NCI-H1092 (cell line): ENCODE measurements around the gene CYP27A1.

Source experiments
- DNase-seq: peaks from one replicate; lab custom pipeline; 2025; lab: John Stamatoyannopoulos, UW

Gene CYP27A1

GRCh38 chr2:218812096-218812815 is 30.3 kb downstream of the CYP27A1 start:
- no peak for DNase-seq

GRCh38 chr2:218812861-218813260 is 30.9 kb downstream of the CYP27A1 start:
- no peak for DNase-seq

- DNase-seq = no peak
These were observed 32.0 kb downstream of the CYP27A1 start for GRCh38 chr2:218813771-218814460.

- DNase-seq = no peak
These were observed 32.7 kb downstream of the CYP27A1 start for GRCh38 chr2:218814540-218815243.

GRCh38 chr2:218815244-218815637 is 33.3 kb downstream of the CYP27A1 start:
- DNase-seq = no peak

- no peak for DNase-seq
These were observed 33.7 kb downstream of the CYP27A1 start for GRCh38 chr2:218815649-218816048.

GRCh38 chr2:218816561-218817011 is 34.6 kb downstream of the CYP27A1 start:
- DNase-seq = no peak

- DNase-seq = no peak
These were observed 37.1 kb downstream of the CYP27A1 start for GRCh38 chr2:218819093-218819492.

- no peak for DNase-seq
These were observed 38.9 kb downstream of the CYP27A1 start for GRCh38 chr2:218820746-218821369.

- no peak for DNase-seq
These were observed 39.8 kb downstream of the CYP27A1 start for GRCh38 chr2:218821605-218822211.

GRCh38 chr2:218822622-218823021 is 40.7 kb downstream of the CYP27A1 start:
- DNase-seq = no peak

GRCh38 chr2:218823196-218823855 is 41.4 kb downstream of the CYP27A1 start:
- DNase-seq = no peak

GRCh38 chr2:218824004-218824403 is 42.1 kb downstream of the CYP27A1 start:
- no peak for DNase-seq

GRCh38 chr2:218826791-218827190 is 44.8 kb downstream of the CYP27A1 start:
- DNase-seq = no peak

- DNase-seq = no peak
These were observed 45.9 kb downstream of the CYP27A1 start for GRCh38 chr2:218827701-218828476.

GRCh38 chr2:218828477-218828778 is 46.5 kb downstream of the CYP27A1 start:
- DNase-seq = no peak

GRCh38 chr2:218829868-218830451 is 48.0 kb downstream of the CYP27A1 start:
- DNase-seq = no peak

GRCh38 chr2:218830526-218831306 is 48.8 kb downstream of the CYP27A1 start:
- no peak for DNase-seq

GRCh38 chr2:218831378-218831990 is 49.5 kb downstream of the CYP27A1 start, which contains the start of gene PRKAG3:
Gene PRKAG3, minus strand, starts transcription at chr2:218831803.
- DNase-seq = no peak
